Measurements from ENCODE around the gene SNAP29. TPM values are rescaled to one million over a fixed set of nuclear protein-coding genes. Genes with fewer than 3 reads are reported as not detected.

The SNAP29 gene
- total and polyA plus RNA-seq, 2 donors (not counting 3 experiments of a cell fraction or from before 2014, with no cell fraction given): 16.4 to 26.7 TPM

GRCh38 chr22:20811971-20812660 lies 46.7 kb upstream of the SNAP29 start:
- no peak overlapping the region for H3K27ac ChIP-seq (ENCODE audit: insufficient read depth, low read depth, low read length)
- dilution Hi-C loops (cut with MboI; ENCODE audit: extremely low pct_ligation_motif_present, low sequenced_read_pairs): no loop called here
- H3K9me3 ChIP-seq (replicated peaks; ENCODE audit: control insufficient read depth, insufficient read depth, low read length): no peaks in the 10 kb centered on the region
- H3K4me3 ChIP-seq (replicated peaks in 1 of 3; ENCODE audit: insufficient read depth in 1 of 3, low read depth in 1 of 3, low read length in 3 of 3): no peak overlapping the region
- H3K4me1 ChIP-seq (ENCODE audit: control insufficient read depth, extremely low read depth, insufficient read depth, low read length): no peaks in the 10 kb centered on the region
- CTCF ChIA-PET: interaction anchor here (1.0 to 1.9 kb wide), 2 partner anchors 8 to 28 kb away, joined by 3 to 6 read pairs; no protein-coding TSS in a partner anchor
- no peak overlapping the region for H3K9ac ChIP-seq (replicated peaks; ENCODE audit: extremely low read depth, insufficient read depth, low read length)
- BruUV-seq (replicated peaks): no TSS peak
- POLR2A ChIA-PET: no interaction called here
- DNase-seq (ENCODE audit: low read depth, low spot score) (no peak), FAIRE-seq (no peak)
- no peak overlapping the region for H2AFZ ChIP-seq (ENCODE audit: low read depth, low read length)
- H3K27me3 ChIP-seq (ENCODE audit: control insufficient read depth in 2 of 2, insufficient read depth in 2 of 2, low read length in 2 of 2): no peaks in the 10 kb centered on the region
- TF ChIP-seq EZH2 (IDR thresholded peaks at IDR 0.05; ENCODE audit: borderline replicate concordance, low read depth, low read length, severe bottlenecking) (no peak), FOS (IDR thresholded peaks at IDR 0.05; ENCODE audit: borderline replicate concordance, insufficient read depth, low read length) (no peak), POLR2AphosphoS5 (IDR thresholded peaks at IDR 0.05; ENCODE audit: insufficient read depth, low read depth, low read length) (no peak), MYC (IDR thresholded peaks at IDR 0.05; ENCODE audit: low read depth, low read length) (no peak), JUN (IDR thresholded peaks at IDR 0.05; ENCODE audit: borderline replicate concordance, insufficient read depth, insufficient read length, low read depth) (no peak), POLR2A (IDR thresholded peaks at IDR 0.05; ENCODE audit: low read depth, low read length) (no peak), GATA2 (IDR thresholded peaks at IDR 0.05; ENCODE audit: insufficient read depth, insufficient read length, low read depth, low read length) (no peak), MAX (IDR thresholded peaks at IDR 0.05; ENCODE audit: insufficient read depth, insufficient read length) (no peak)
- peaks cover 4 to 16% of the 10 kb centered on the region in 2 experiments for H3K36me3 ChIP-seq (ENCODE audit: control insufficient read depth in 2 of 2, extremely low read depth in 1 of 2, insufficient read depth in 2 of 2, low read length in 2 of 2)
- no peak overlapping the region for H3K4me2 ChIP-seq (ENCODE audit: insufficient read depth, low read length)
- H3K79me2 ChIP-seq (ENCODE audit: control insufficient read depth, insufficient read depth, low read length): no peaks in the 10 kb centered on the region
- no peaks in the 10 kb centered on the region for H3K9me1 ChIP-seq (replicated peaks; ENCODE audit: control insufficient read depth, extremely low read depth, insufficient read depth, low read length)
- intact Hi-C loops (cut with micrococcal nuclease): no loop called here
- H4K20me1 ChIP-seq (replicated peaks; ENCODE audit: control insufficient read depth, extremely low read depth, insufficient read depth, low read length): no peaks in the 10 kb centered on the region

Measured in endothelial cell of umbilical vein (primary cell).